Upper lobe of left lung (tissue), 4 donors: ENCODE measurements around the gene YAF2.

Experiments
- POLR2A ChIP-seq, 4 donors: fragments of 450-650 bp; IDR thresholded peaks; one replicate each; pipeline ENCODE4 v1.5.1; 2016 to 2017; ENCODE audit warnings: antibody characterized with exemption in 4 of 4, mild to moderate bottlenecking in 2 of 4
- TF ChIP-seq, protein P1 (sequence below), 6 experiments: fragments of 450-650 bp in 4 of 6; fragments of 200-600 bp in 2 of 6; sonication (generic) in 2 of 6; IDR thresholded peaks; one replicate each; pipeline ENCODE4 v1.5.1; 2016 to 2019; ENCODE audit warnings: antibody characterized with exemption in 6 of 6

DNA sequence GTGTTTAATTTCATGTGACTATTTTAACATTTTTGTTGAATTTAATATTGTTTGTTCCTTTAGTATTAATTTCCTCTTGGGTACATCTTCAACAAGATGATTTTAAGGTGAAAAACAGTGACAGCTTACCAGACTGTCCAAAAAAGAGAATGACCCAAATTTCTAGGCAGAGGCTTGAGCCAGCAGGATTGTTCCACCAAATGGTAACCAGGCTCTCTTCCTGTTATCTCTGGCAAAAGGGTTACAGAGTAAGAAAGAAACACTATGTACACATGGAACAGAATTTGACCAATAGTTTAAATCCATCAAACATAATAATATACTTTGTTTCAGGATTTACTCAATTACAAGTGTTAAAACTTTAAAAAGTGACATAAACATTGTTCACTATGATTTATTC, 39.0 kb downstream of the YAF2 start:
- TF ChIP-seq, protein P1, sequence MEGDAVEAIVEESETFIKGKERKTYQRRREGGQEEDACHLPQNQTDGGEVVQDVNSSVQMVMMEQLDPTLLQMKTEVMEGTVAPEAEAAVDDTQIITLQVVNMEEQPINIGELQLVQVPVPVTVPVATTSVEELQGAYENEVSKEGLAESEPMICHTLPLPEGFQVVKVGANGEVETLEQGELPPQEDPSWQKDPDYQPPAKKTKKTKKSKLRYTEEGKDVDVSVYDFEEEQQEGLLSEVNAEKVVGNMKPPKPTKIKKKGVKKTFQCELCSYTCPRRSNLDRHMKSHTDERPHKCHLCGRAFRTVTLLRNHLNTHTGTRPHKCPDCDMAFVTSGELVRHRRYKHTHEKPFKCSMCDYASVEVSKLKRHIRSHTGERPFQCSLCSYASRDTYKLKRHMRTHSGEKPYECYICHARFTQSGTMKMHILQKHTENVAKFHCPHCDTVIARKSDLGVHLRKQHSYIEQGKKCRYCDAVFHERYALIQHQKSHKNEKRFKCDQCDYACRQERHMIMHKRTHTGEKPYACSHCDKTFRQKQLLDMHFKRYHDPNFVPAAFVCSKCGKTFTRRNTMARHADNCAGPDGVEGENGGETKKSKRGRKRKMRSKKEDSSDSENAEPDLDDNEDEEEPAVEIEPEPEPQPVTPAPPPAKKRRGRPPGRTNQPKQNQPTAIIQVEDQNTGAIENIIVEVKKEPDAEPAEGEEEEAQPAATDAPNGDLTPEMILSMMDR (IDR thresholded peaks at IDR 0.05) = no peak
- no peak for TF ChIP-seq POLR2A (IDR thresholded peaks at IDR 0.05)
